IPS DF 19.7 (cell line): Measurements from ENCODE around the gene GK2.

Experiments used
- DNase-seq: peaks from one replicate; pipeline ENCODE4 v3.0.0-alpha.2; 2013; ENCODE audit warnings: low read depth, low spot score

GK2 gene

GRCh38 chr4:79408063-79408462 lies at the start of gene GK2:
Gene GK2 (minus strand): TSS chr4:79408228. CDS start chr4:79408200, 28 bp downstream.
- no peak for DNase-seq

GRCh38 chr4:79455216-79455615 lies 47.2 kb upstream of the GK2 start:
- DNase-seq = no peak

- DNase-seq = no peak
Measured at GRCh38 chr4:79454656-79455055, 46.6 kb upstream of the GK2 start.

- DNase-seq = no peak
Measured at GRCh38 chr4:79450053-79450452, 42.0 kb upstream of the GK2 start.

GRCh38 chr4:79446145-79446544 lies 38.1 kb upstream of the GK2 start:
- no peak for DNase-seq

GRCh38 chr4:79445371-79445781 lies 37.3 kb upstream of the GK2 start:
- no peak for DNase-seq

GRCh38 chr4:79442422-79442821 lies 34.4 kb upstream of the GK2 start:
- no peak for DNase-seq

- no peak for DNase-seq
Measured at GRCh38 chr4:79439489-79439888, 31.5 kb upstream of the GK2 start.

- no peak for DNase-seq
Measured at GRCh38 chr4:79431839-79432238, 23.8 kb upstream of the GK2 start.

- DNase-seq = no peak
Measured at GRCh38 chr4:79429113-79429903, 21.3 kb upstream of the GK2 start.

- DNase-seq = no peak
Measured at GRCh38 chr4:79426989-79427388, 19.0 kb upstream of the GK2 start.

GRCh38 chr4:79425586-79425985 lies 17.6 kb upstream of the GK2 start:
- no peak for DNase-seq

GRCh38 chr4:79421483-79421882 lies 13.5 kb upstream of the GK2 start:
- no peak for DNase-seq

GRCh38 chr4:79413886-79414285 lies 5.9 kb upstream of the GK2 start:
- no peak for DNase-seq

- no peak for DNase-seq
Measured at GRCh38 chr4:79413032-79413885, 5.2 kb upstream of the GK2 start.

GRCh38 chr4:79404666-79405065 lies 3.4 kb downstream of the GK2 start:
- DNase-seq = no peak

- DNase-seq = no peak
Measured at GRCh38 chr4:79403356-79403755, 4.7 kb downstream of the GK2 start.

GRCh38 chr4:79402332-79402851 lies 5.6 kb downstream of the GK2 start:
- no peak for DNase-seq

GRCh38 chr4:79399076-79399475 lies 9.0 kb downstream of the GK2 start:
- no peak for DNase-seq

- no peak for DNase-seq
Measured at GRCh38 chr4:79397951-79398350, 10.1 kb downstream of the GK2 start.

- DNase-seq = no peak
Measured at GRCh38 chr4:79396794-79397193, 11.2 kb downstream of the GK2 start.

- DNase-seq = no peak
Measured at GRCh38 chr4:79395841-79396240, 12.2 kb downstream of the GK2 start.

GRCh38 chr4:79390890-79391289 lies 17.1 kb downstream of the GK2 start:
- DNase-seq = no peak
